ENCODE measurements around the gene USF2. TPM values are rescaled to one million over a fixed set of nuclear protein-coding genes. Genes with fewer than 3 reads are reported as not detected.

Gene USF2
- total RNA-seq, 4 donors from 2014 or later = 42.4 to 121 (median 99.2) TPM

GRCh38 chr19:35322014-35322413 lies 53.3 kb downstream of the USF2 start:
- TF ChIP-seq CTCF (IDR thresholded peaks at IDR 0.05; ENCODE audit: low read depth) = no peak

GRCh38 chr19:35327642-35328041 lies 58.9 kb downstream of the USF2 start:
- no peak for TF ChIP-seq CTCF (IDR thresholded peaks at IDR 0.05; ENCODE audit: low read depth)

GRCh38 chr19:35328851-35329285 lies 60.1 kb downstream of the USF2 start, which contains the start of gene CD22:
CD22 (plus strand) TSS chr19:35329187; CDS start chr19:35332041, 2,854 bp downstream.
- TF ChIP-seq CTCF (IDR thresholded peaks at IDR 0.05; ENCODE audit: low read depth) = no peak

DNA sequence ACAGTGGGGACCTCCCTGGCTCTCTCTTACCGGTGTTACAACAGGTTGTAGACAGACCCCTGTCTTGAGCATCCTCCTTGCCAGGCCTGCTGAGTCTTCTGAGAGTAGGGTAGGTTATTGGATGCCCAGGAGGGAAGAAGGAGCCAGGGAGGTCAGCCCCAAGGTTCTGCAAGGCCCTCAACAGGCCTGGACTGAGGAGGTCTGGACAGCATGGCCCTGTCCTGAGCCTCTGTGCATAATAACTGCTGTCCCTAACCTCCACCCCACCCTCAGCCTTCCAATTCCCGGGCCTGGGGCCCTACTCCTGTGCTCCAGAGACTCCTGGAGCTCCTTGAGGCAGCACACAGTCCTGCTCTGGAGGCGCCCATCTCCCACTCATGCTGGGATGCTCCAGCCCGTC lies 60.6 kb downstream of the USF2 start:
- TF ChIP-seq CTCF (IDR thresholded peaks at IDR 0.05; ENCODE audit: low read depth) = no peak

Other genes starting within 250 kb of the USF2 start
- gene SCN1B, start 238.5 kb upstream of the USF2 start, total RNA-seq = 10 to 100 TPM in 1 of 4 donors, 1 to 10 TPM in 3; 8.5 to 18.1 (median 9.6) TPM
- gene HPN, start 227.2 kb upstream of the USF2 start, total RNA-seq = 1 to 10 TPM in 3 of 4 donors, under 1 TPM in 1; 0.17 to 3.8 (median 1.4) TPM
- gene FXYD3, start 153.1 kb upstream of the USF2 start, total RNA-seq = 1 to 10 TPM in 2 of 4 donors, not detected in 2; 1.7 to 2.0 TPM
- 10 to 100 TPM; 11.6 to 34.1 (median 21.3) TPM for gene LGI4, start 133.9 kb upstream of the USF2 start, total RNA-seq
- gene FXYD1, start 130.1 kb upstream of the USF2 start, total RNA-seq = 100 to 1,000 TPM in 1 of 4 donors, 10 to 100 TPM in 3; 28.7 to 108 (median 37.8) TPM
- 1 to 10 TPM in 1 of 4 donors, not detected in 3; 1.1 TPM for gene FXYD7, start 125.7 kb upstream of the USF2 start, total RNA-seq
- 100 to 1,000 TPM in 1 of 4 donors, 10 to 100 TPM in 3; 43.7 to 120 (median 52.4) TPM for gene FXYD5, start 114.2 kb upstream of the USF2 start, total RNA-seq
- gene FAM187B, start 40.2 kb upstream of the USF2 start, total RNA-seq = not detected
- 10 to 100 TPM in 1 of 4 donors, 1 to 10 TPM in 3; 4.0 to 15.8 (median 5.0) TPM for gene LSR, start 20.0 kb upstream of the USF2 start, total RNA-seq
- gene HAMP, start 13.6 kb downstream of the USF2 start, total RNA-seq = not detected
- gene MAG, start 23.2 kb downstream of the USF2 start, total RNA-seq = not detected
- 10 to 100 TPM in 1 of 4 donors, 1 to 10 TPM in 2, not detected in 1; 3.2 to 11.7 (median 6.2) TPM for gene CD22, start 60.2 kb downstream of the USF2 start, total RNA-seq
- not detected for gene FFAR1, start 78.9 kb downstream of the USF2 start, total RNA-seq
- gene FFAR3, start 89.5 kb downstream of the USF2 start, total RNA-seq = 1 to 10 TPM in 3 of 4 donors, under 1 TPM in 1; 0.44 to 4.3 (median 2.2) TPM
- under 1 TPM in 1 of 4 donors, not detected in 3; 0.51 TPM for gene GPR42, start 102.1 kb downstream of the USF2 start, total RNA-seq
- 1 to 10 TPM in 1 of 4 donors, under 1 TPM in 1, not detected in 2; 0.38 to 1.5 TPM for gene FFAR2, start 179.3 kb downstream of the USF2 start, total RNA-seq
- not detected for gene KRTDAP, start 221.5 kb downstream of the USF2 start, total RNA-seq
- 1 to 10 TPM in 3 of 4 donors, under 1 TPM in 1; 0.94 to 7.3 (median 1.9) TPM for gene DMKN, start 244.7 kb downstream of the USF2 start, total RNA-seq